IMR-90 (cell line): ENCODE results near the gene CHIT1. TPM values are rescaled to one million over a fixed set of nuclear protein-coding genes. Genes with fewer than 3 reads are reported as not detected.

Experiments
- ATAC-seq: fragments of 200-7000 bp; cut with Tn5 transposase; 2 replicates; pipeline ENCODE4 v1.9.1; 2020; ENCODE audit warnings: low read depth, mild to moderate bottlenecking, moderate library complexity
- BruUV-seq: library from RNA; stranded (reverse); fragments of 400-500 nt; replicated peaks from 2 replicates; lab custom pipeline; 2021; lab: Mats Ljungman, UMichigan
- CTCF ChIA-PET: fragments of 300-600 bp; formaldehyde crosslinking; extraction: SDS; loops from one replicate; lab custom pipeline; 2021; ENCODE audit warnings: antibody characterized with exemption; lab: Yijun Ruan, JAX
- POLR2A ChIA-PET: fragments of 300-600 bp; sonication (Branson Sonifier 250); formaldehyde crosslinking; loops from one replicate; lab custom pipeline; 2022; ENCODE audit warnings: antibody characterized with exemption; ENCODE audit not compliant: unreplicated experiment; lab: Charles Lee
- DNase-seq: peaks from one replicate; pipeline ENCODE4 v3.0.0; 2013
- H2AFZ ChIP-seq: replicated peaks from 2 replicates; pipeline ENCODE3; 2013; ENCODE audit warnings: low read length, mild to moderate bottlenecking; ENCODE audit not compliant: poor library complexity
- H2AK5ac ChIP-seq: 2 replicates; pipeline ENCODE4 v1.6.1; 2013; ENCODE audit warnings: low read depth, low read length, inconsistent platforms
- H2AK9ac ChIP-seq: replicated peaks from 2 replicates; pipeline ENCODE3; 2013; ENCODE audit warnings: mild to moderate bottlenecking, low read depth, low read length, moderate library complexity; ENCODE audit not compliant: poor library complexity
- H2BK120ac ChIP-seq: 2 replicates; pipeline ENCODE4 v1.6.1; 2013; ENCODE audit warnings: low read depth, low read length, inconsistent platforms
- H2BK15ac ChIP-seq: 3 replicates; pipeline ENCODE4 v1.6.1; 2013; ENCODE audit warnings: low read depth, low read length, inconsistent platforms
- H2BK20ac ChIP-seq: 2 replicates; pipeline ENCODE4 v1.6.1; 2013; ENCODE audit warnings: low read depth, mild to moderate bottlenecking, inconsistent platforms, low read length, moderate library complexity
- H2BK5ac ChIP-seq: 2 replicates; pipeline ENCODE4 v1.6.1; 2013; ENCODE audit warnings: mild to moderate bottlenecking, low read depth, low read length, inconsistent platforms; ENCODE audit not compliant: poor library complexity, severe bottlenecking
- H3K14ac ChIP-seq: replicated peaks from 2 replicates; pipeline ENCODE4 v1.6.1; 2013; ENCODE audit warnings: low read depth, low read length, inconsistent platforms
- H3K18ac ChIP-seq: 2 replicates; pipeline ENCODE4 v1.6.1; 2013; ENCODE audit warnings: low read depth, low read length, control low read depth
- H3K23ac ChIP-seq: 2 replicates; pipeline ENCODE4 v1.6.1; 2013; ENCODE audit warnings: low read depth, low read length, inconsistent platforms
- H3K27ac ChIP-seq: 2 replicates; pipeline ENCODE4 v1.5.1; 2013; ENCODE audit warnings: mild to moderate bottlenecking, control low read depth, low read length; ENCODE audit not compliant: insufficient read depth
- H3K27me3 ChIP-seq: 2 replicates; pipeline ENCODE4 v1.6.1; 2013; ENCODE audit warnings: low read length; ENCODE audit not compliant: control insufficient read depth, insufficient read depth
- H3K36me3 ChIP-seq: 2 replicates; pipeline ENCODE4 v1.6.1; 2013; ENCODE audit warnings: low read length, mixed read lengths; ENCODE audit not compliant: control insufficient read depth, insufficient read depth
- H3K4ac ChIP-seq: 2 replicates; pipeline ENCODE4 v1.6.1; 2013; ENCODE audit warnings: low read depth, low read length, inconsistent platforms
- H3K4me1 ChIP-seq: 2 replicates; pipeline ENCODE4 v1.6.1; 2013; ENCODE audit warnings: low read length, mixed read lengths; ENCODE audit not compliant: control insufficient read depth, insufficient read depth
- H3K4me2 ChIP-seq: 2 replicates; pipeline ENCODE4 v1.6.1; 2013; ENCODE audit warnings: low read depth, mild to moderate bottlenecking, control low read depth, low read length, moderate library complexity
- H3K4me3 ChIP-seq: 2 replicates; pipeline ENCODE4 v1.5.1; 2013; ENCODE audit warnings: low read depth, mild to moderate bottlenecking, control low read depth, low read length, moderate library complexity; ENCODE audit not compliant: insufficient read depth
- H3K56ac ChIP-seq: 2 replicates; pipeline ENCODE4 v1.6.1; 2013; ENCODE audit warnings: low read length, inconsistent platforms; ENCODE audit not compliant: insufficient read depth; ENCODE audit errors: extremely low read depth
- H3K79me1 ChIP-seq, 2 experiments: 2 replicates each; pipeline ENCODE4 v1.6.1; 2013; ENCODE audit warnings: low read length in 2 of 2, inconsistent platforms in 1 of 2, low read depth in 1 of 2
- H3K9ac ChIP-seq: 2 replicates; pipeline ENCODE4 v1.6.1; 2013; ENCODE audit warnings: low read depth, low read length, control low read depth
- H3K9me1 ChIP-seq: 2 replicates; pipeline ENCODE4 v1.6.1; 2013; ENCODE audit warnings: low read length, inconsistent platforms; ENCODE audit not compliant: insufficient read depth
- H3K9me3 ChIP-seq: 2 replicates; pipeline ENCODE4 v1.6.1; 2013; ENCODE audit warnings: low read length; ENCODE audit not compliant: control insufficient read depth, insufficient read depth
- H4K20me1 ChIP-seq: 2 replicates; pipeline ENCODE4 v1.6.1; 2013; ENCODE audit warnings: low read length, inconsistent platforms; ENCODE audit not compliant: insufficient read depth
- H4K5ac ChIP-seq: 2 replicates; pipeline ENCODE4 v1.6.1; 2013; ENCODE audit warnings: mild to moderate bottlenecking, low read depth, low read length, control low read depth
- H4K8ac ChIP-seq, 2 experiments: 2 replicates each; pipeline ENCODE4 v1.6.1; 2013; ENCODE audit warnings: low read depth in 2 of 2, low read length in 2 of 2, control low read depth in 1 of 2, inconsistent platforms in 1 of 2
- H4K91ac ChIP-seq: 2 replicates; pipeline ENCODE4 v1.6.1; 2013; ENCODE audit warnings: low read depth, low read length, inconsistent platforms; ENCODE audit not compliant: insufficient read depth
- MXI1 ChIP-seq: IDR thresholded peaks from 2 replicates; pipeline ENCODE4 v1.6.1; 2012; ENCODE audit warnings: low read depth, mild to moderate bottlenecking, low read length, moderate library complexity, borderline replicate concordance
- WGBS, 2 experiments: methylation state at CpG; one replicate each; pipeline versions ENCODE4 v1.1.5 to v1.1.7; 2013; ENCODE audit warnings: missing lambda C conversion rate in 2 of 2; ENCODE audit not compliant: insufficient read length in 1 of 2; ENCODE audit errors: extremely low coverage in 2 of 2; 5-methylcytosine and 5-hydroxymethylcytosine counted together
- dilution Hi-C: fragments of 300-500 bp; cut with HindIII; formaldehyde crosslinking; loops from one replicate; pipeline ENCODE4 v1.14.3; 2018; ENCODE audit warnings: low sequenced_read_pairs; ENCODE audit not compliant: unreplicated experiment
- in situ Hi-C: fragments of 300-500 bp; cut with MboI; formaldehyde crosslinking; loops from 3 replicates; pipeline ENCODE4 v1.14.3; 2019; ENCODE audit warnings: low sequenced_read_pairs, inconsistent platforms, mixed read lengths
- intact Hi-C: fragments of 100-400 bp; cut with micrococcal nuclease; formaldehyde crosslinking; loops from 2 replicates; pipeline ENCODE4 v1.10.0; 2022
- polyA plus RNA-seq, 3 experiments: library from polyadenylated mRNA; depleted of rRNA; stranded (reverse); fragments of >200 nt; gene quantifications; 2 replicates each; pipeline ENCODE4 v1.2.3, GENCODE V29; 2012; ENCODE audit warnings: low replicate concordance in 1 of 3
- total RNA-seq: library from RNA; depleted of rRNA; stranded (reverse); fragments of >200 nt; gene quantifications from 2 replicates; pipeline ENCODE4 v1.2.3, GENCODE V29; 2012

The CHIT1 gene
- total and polyA plus RNA-seq, 2 of the 4 experiments (the other 2 are of a cell fraction) = not detected

- dilution Hi-C loops = no loop called here
- CTCF ChIA-PET = no interaction called here
- Histone ChIP-seq H2AK5ac (0 out of 2 replicates have a peak overlapping the region, but pooled peaks have one; percentile 27), H3K9ac (no peak overlapping the region), H3K9me3 (no peaks in the 10 kb centered on the region), H4K5ac (no peak overlapping the region; the same call in 1 of the 2 replicates), H2BK5ac (no peak overlapping the region), H3K4me2 (no peak overlapping the region), H3K27me3 (no peaks in the 10 kb centered on the region; the same call in 1 of the 2 replicates), H4K20me1 (no peaks in the 10 kb centered on the region), H3K27ac (no peak overlapping the region; the same call in 1 of the 2 replicates), H2AFZ (peak overlapping the region; percentile 39), H3K4me1 (peaks cover 22% of the 10 kb centered on the region), H3K18ac (no peak overlapping the region), H4K8ac (no peak overlapping the region; a peak in 1 of 4 replicates), H3K36me3 (no peaks in the 10 kb centered on the region), H2BK120ac (no peak overlapping the region), H3K23ac (no peak overlapping the region), H3K56ac (no peak overlapping the region), H3K4me3 (no peak overlapping the region), H2BK15ac (peak overlapping the region; percentile 31; the same call in 1 of the 3 replicates), H3K14ac (peak overlapping the region; percentile 68), H2BK20ac (peak overlapping the region; percentile 8; the same call in 1 of the 2 replicates), H2AK9ac (no peak overlapping the region), H4K91ac (no peak overlapping the region; the same call in 1 of the 2 replicates), H3K9me1 (peaks cover 15% of the 10 kb centered on the region; the same call in 1 of the 2 replicates), H3K79me1 (no peaks in the 10 kb centered on the region), H3K4ac (peak overlapping the region; percentile 19; the same call in 1 of the 2 replicates)
- no peak for TF ChIP-seq MXI1
- POLR2A ChIA-PET = no interaction called here
- in situ Hi-C loops = no loop called here
- BruUV-seq = no TSS peak
- ATAC-seq = no peak
- DNase-seq = no peak
- intact Hi-C loops = no loop called here
- WGBS, 2 experiments = no CpG with 5 or more reads among the region's 6 CpGs
These were observed 52.5 kb downstream of the CHIT1 start for GRCh38 chr1:203177036-203177405.
